GM21367 (cell line): ENCODE results near the gene KIF6.

ENCODE experiments used
- ATAC-seq: cut with Tn5 transposase; IDR thresholded peaks from one replicate; pipeline ENCODE4 v1.9.1; 2021; ENCODE audit not compliant: unreplicated experiment

The KIF6 gene

GRCh38 chr6:39393075-39393474, 332.1 kb downstream of the KIF6 start:
- no peak for ATAC-seq

- ATAC-seq = no peak
Observed at GRCh38 chr6:39391182-39391581, 334.0 kb downstream of the KIF6 start.

- ATAC-seq = no peak
Observed at GRCh38 chr6:39389484-39389767, 335.8 kb downstream of the KIF6 start.

- no peak for ATAC-seq
Observed at GRCh38 chr6:39388606-39389483, 336.4 kb downstream of the KIF6 start.

GRCh38 chr6:39387785-39388184, 337.4 kb downstream of the KIF6 start:
- ATAC-seq = no peak

- ATAC-seq = no peak
Observed at GRCh38 chr6:39386487-39386886, 338.7 kb downstream of the KIF6 start.

- ATAC-seq = no peak
Observed at GRCh38 chr6:39381550-39382140, 343.6 kb downstream of the KIF6 start.

GRCh38 chr6:39380837-39381549, 344.2 kb downstream of the KIF6 start:
- no peak for ATAC-seq

- ATAC-seq = no peak
Observed at GRCh38 chr6:39378960-39379425, 346.2 kb downstream of the KIF6 start.

- ATAC-seq = no peak
Observed at GRCh38 chr6:39378175-39378959, 346.8 kb downstream of the KIF6 start.

GRCh38 chr6:39377539-39377950, 347.7 kb downstream of the KIF6 start:
- no peak for ATAC-seq

- no peak for ATAC-seq
Observed at GRCh38 chr6:39375405-39375804, 349.8 kb downstream of the KIF6 start.

GRCh38 chr6:39370390-39370789, 354.8 kb downstream of the KIF6 start:
- ATAC-seq = no peak

GRCh38 chr6:39369987-39370386, 355.2 kb downstream of the KIF6 start:
- no peak for ATAC-seq

- ATAC-seq = no peak
Observed at GRCh38 chr6:39367700-39368099, 357.5 kb downstream of the KIF6 start.

GRCh38 chr6:39366931-39367618, 358.1 kb downstream of the KIF6 start:
- no peak for ATAC-seq

- ATAC-seq = no peak
Observed at GRCh38 chr6:39365281-39366074, 359.7 kb downstream of the KIF6 start.

GRCh38 chr6:39363280-39363679, 361.9 kb downstream of the KIF6 start:
- no peak for ATAC-seq

GRCh38 chr6:39362487-39362865, 362.7 kb downstream of the KIF6 start:
- ATAC-seq = no peak
